Endothelial cell of umbilical vein (primary cell): ENCODE results near the gene PNPLA2.

Source experiments
- EZH2 ChIP-seq: IDR thresholded peaks from 2 replicates; pipeline ENCODE4 v1.6.1; 2012; ENCODE audit warnings: borderline replicate concordance, low read depth, mild to moderate bottlenecking, moderate library complexity, low read length, inconsistent platforms; ENCODE audit not compliant: severe bottlenecking
- GATA2 ChIP-seq: IDR thresholded peaks from 2 replicates; pipeline ENCODE4 v1.7.0; 2011; ENCODE audit warnings: low read depth, mild to moderate bottlenecking, moderate library complexity, mixed read lengths, low read length; ENCODE audit not compliant: insufficient read length, insufficient read depth
- JUN ChIP-seq: IDR thresholded peaks from 2 replicates; pipeline ENCODE4 v1.6.1; 2011; ENCODE audit warnings: borderline replicate concordance, low read depth; ENCODE audit not compliant: insufficient read length, insufficient read depth
- MYC ChIP-seq: IDR thresholded peaks from one replicate; pipeline ENCODE4 v1.6.1; 2011; ENCODE audit warnings: mild to moderate bottlenecking, low read depth, low read length
- POLR2A ChIP-seq: IDR thresholded peaks from 2 replicates; pipeline ENCODE4 v1.6.1; 2012; ENCODE audit warnings: low read depth, mild to moderate bottlenecking, control low read depth, low read length
- POLR2AphosphoS5 ChIP-seq: IDR thresholded peaks from 2 replicates; pipeline ENCODE4 v1.6.1; 2012; ENCODE audit warnings: low read depth, mild to moderate bottlenecking, control low read depth, low read length, moderate library complexity; ENCODE audit not compliant: insufficient read depth
- TF ChIP-seq, protein P1 (sequence below), 2 donors: IDR thresholded peaks; 1 replicate in 1 of 2; 2 replicates in 1 of 2; pipeline ENCODE4 v1.5.1; 2011; ENCODE audit warnings: low read length in 2 of 2, mild to moderate bottlenecking in 2 of 2, moderate library complexity in 2 of 2, control low read depth in 1 of 2, inconsistent platforms in 1 of 2, low read depth in 1 of 2; ENCODE audit not compliant: insufficient read depth in 1 of 2; ENCODE audit errors: extremely low read depth in 1 of 2
- TF ChIP-seq, protein P2 (sequence below): IDR thresholded peaks from 2 replicates; pipeline ENCODE4 v1.6.1; 2011; ENCODE audit not compliant: insufficient read depth, insufficient read length

DNA sequence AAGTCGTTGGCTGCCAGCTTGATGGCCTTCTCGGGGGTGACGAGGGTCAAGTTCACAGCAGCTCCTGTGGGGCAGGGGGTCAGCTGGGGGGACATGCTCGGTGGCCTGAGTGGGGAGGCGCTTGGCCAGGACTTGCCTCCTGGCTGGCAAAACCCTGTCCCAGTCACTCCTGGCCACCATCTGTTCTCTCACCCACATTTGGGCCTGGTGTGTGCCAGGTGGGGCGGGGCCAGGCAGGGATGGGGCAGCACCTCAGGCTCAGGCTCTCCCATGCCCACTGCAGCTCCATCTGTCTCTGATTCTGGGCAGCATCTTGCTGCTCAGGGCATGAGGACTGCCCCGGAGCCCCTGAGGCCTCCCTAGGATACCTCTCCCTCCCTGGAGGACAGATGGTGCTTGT lies 25.2 kb upstream of the PNPLA2 start:
- TF ChIP-seq, protein P1, sequence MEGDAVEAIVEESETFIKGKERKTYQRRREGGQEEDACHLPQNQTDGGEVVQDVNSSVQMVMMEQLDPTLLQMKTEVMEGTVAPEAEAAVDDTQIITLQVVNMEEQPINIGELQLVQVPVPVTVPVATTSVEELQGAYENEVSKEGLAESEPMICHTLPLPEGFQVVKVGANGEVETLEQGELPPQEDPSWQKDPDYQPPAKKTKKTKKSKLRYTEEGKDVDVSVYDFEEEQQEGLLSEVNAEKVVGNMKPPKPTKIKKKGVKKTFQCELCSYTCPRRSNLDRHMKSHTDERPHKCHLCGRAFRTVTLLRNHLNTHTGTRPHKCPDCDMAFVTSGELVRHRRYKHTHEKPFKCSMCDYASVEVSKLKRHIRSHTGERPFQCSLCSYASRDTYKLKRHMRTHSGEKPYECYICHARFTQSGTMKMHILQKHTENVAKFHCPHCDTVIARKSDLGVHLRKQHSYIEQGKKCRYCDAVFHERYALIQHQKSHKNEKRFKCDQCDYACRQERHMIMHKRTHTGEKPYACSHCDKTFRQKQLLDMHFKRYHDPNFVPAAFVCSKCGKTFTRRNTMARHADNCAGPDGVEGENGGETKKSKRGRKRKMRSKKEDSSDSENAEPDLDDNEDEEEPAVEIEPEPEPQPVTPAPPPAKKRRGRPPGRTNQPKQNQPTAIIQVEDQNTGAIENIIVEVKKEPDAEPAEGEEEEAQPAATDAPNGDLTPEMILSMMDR (IDR thresholded peaks at IDR 0.05; ENCODE audit: extremely low read depth in 1 of 2, insufficient read depth in 1 of 2, low read depth in 1 of 2, low read length in 2 of 2), result no peak
- TF ChIP-seq POLR2A (no peak), POLR2AphosphoS5 (no peak), MYC (no peak), JUN (no peak), GATA2 (no peak), EZH2 (no peak)
- TF ChIP-seq, protein P2, sequence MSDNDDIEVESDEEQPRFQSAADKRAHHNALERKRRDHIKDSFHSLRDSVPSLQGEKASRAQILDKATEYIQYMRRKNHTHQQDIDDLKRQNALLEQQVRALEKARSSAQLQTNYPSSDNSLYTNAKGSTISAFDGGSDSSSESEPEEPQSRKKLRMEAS, result no peak
